Fibroblast of the conjunctiva (primary cell): ENCODE data around the gene WIPF2.

Source experiments
- DNase-seq: peaks from one replicate; pipeline ENCODE4 v3.0.0-alpha.2; 2010; ENCODE audit warnings: low read depth

Gene WIPF2

DNA sequence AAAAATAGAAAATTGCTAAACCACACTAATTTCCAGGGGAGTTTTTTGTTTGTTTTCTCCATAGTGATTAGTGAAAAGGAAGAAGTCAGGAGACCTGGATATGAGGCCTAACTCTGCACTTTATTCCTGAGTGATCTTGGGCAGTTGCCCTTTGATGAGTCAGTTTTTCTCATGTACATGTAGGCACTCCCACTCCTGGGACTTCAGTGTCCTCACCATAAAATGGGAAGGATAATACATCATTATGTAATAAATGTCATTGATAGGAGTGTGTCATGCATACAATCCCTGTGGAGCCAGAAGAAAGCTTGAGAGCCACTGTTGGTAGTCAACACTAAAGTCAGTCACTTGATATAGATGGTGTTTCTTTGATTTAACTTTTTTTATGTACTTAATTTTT is 32.5 kb downstream of the WIPF2 start:
- DNase-seq = peak; percentile 59

DNA sequence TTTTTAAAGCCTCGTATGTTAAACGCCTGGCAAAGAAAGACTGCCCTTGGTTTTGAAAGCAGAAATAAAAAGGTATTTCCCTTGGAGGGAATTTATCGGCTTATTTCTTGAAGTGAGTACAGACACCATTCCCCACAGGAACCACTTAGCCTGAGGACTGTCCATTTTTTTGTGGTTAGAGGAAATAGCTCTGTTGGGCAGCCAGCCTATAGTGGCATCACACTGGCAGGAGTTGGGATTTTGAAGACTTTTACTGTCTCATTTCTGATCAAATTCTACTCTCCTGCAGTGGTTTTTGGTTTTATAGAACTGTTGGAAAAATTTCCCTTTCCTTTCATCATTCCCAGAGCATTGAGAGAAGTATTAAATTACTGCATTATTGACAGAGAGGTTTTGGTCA is 34.5 kb downstream of the WIPF2 start:
- DNase-seq = no peak

DNA sequence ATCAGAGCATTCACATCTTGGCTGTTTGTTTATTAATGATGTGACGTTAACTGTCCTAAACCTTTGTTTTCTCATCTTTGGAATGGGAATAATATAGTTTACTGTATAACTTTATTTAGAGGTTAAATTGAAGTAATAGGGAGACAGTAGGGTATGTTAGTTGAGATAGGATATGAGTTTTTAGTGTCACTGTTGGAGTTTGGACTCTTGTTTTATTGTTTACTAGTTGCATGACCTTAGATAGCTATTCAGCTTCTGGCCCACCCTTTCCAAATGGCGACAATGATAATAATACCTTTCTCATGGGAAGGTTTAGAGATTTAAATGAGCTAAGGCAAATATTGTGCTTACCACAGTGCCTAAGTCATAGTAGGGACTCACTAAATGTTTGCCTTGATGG is 40.4 kb downstream of the WIPF2 start:
- no peak for DNase-seq

DNA sequence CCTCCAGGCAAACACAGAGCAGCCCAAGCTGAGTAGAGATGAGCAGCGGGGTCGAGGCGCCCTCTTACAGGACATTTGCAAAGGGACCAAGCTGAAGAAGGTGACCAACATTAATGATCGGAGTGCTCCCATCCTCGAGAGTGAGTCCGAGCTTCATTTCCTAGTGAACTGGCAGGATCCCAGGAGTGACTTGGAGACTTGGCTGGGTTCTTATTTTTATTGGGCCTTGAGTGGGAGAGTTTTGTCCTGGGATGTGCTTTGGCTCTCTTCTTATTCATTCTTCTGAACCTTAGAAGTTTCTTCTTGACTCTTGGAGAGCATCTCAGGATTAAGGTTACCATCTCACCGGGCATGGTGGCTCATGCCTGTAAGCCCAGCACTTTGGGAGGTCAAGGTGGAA is 41.4 kb downstream of the WIPF2 start:
- no peak for DNase-seq

DNA sequence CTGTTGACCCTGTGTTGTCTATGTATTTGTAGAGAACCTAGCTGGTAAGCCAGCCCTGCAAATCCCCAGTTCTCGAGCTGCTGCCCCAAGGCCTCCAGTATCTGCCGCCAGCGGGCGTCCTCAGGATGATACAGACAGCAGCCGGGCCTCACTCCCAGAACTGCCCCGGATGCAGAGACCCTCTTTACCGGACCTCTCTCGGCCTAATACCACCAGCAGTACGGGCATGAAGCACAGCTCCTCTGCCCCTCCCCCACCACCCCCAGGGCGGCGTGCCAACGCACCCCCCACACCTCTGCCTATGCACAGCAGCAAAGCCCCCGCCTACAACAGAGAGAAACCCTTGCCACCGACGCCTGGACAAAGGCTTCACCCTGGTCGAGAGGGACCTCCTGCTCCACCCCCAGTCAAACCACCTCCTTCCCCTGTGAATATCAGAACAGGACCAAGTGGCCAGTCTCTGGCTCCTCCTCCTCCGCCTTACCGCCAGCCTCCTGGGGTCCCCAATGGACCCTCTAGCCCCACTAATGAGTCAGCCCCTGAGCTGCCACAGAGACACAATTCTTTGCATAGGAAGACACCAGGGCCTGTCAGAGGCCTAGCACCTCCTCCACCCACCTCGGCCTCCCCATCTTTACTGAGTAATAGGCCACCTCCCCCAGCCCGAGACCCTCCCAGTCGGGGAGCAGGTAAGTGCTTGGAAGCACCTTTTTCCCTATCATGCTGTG is 45.5 kb downstream of the WIPF2 start:
- DNase-seq = no peak

DNA sequence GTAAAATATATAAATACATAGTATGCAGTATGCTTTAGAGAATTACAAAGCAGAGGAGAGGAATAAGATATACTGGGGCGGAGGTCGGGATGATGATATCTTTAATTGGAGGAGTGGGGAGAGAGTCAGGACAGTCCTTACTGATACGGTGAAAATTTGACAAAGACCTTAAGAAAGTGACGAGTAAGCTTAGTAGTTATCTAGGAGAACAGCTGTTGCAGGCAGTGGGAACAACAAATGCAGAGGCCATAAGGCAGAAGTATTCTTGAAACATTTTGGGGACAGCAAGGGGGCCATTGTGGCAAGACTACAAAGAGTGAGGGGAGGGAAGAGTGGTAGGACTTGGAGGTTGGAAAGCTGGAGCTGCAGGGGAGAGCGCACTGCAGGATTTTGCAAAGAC is 46.2 kb downstream of the WIPF2 start:
- no peak for DNase-seq

DNA sequence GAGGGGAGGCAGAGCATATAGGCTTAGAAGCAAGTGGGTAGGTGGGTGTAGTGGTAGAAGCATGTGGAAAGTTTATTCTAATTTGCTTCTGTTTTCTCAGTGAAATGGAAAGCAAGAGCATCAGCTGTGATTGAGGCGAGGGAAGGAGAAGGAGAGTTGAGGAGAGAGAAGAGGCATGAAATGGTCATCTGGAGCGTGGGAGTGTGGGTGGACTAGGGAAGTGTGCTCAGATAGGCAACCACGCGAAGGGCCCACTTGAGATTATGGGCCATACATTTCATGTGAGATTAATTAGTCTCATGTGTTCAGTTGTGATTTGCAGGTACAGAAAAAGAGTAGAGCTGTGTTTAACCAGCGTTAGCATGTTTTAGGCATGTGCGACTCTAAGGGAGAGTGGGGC is 47.8 kb downstream of the WIPF2 start:
- DNase-seq = no peak

DNA sequence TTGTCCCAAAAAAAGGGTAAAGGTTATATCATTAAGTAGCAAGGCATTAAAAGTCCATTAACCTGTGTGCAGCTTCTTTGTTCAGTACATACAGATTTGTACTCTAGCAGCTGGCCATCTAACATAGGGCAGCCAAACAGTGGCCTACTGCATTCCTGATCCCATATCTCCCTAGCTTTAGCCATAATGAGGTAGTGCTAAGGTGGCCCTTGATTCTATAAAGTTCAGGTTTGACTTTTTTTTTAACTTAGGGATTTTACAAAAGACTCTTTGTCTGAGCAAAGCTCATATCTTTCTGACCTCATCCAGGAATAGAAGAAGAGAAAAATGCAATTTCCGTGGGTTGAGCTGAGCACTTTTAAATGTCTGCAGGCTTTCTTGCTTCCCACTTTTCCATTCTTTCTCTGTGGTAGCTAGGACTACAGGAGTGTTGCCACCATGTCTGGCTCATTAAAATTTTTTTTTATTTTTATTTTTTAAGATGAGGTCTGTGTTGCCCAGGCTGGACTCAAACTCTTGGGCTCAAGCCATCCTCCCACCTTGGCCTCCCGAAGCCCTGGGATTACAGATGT is 49.1 kb downstream of the WIPF2 start:
- DNase-seq = no peak

DNA sequence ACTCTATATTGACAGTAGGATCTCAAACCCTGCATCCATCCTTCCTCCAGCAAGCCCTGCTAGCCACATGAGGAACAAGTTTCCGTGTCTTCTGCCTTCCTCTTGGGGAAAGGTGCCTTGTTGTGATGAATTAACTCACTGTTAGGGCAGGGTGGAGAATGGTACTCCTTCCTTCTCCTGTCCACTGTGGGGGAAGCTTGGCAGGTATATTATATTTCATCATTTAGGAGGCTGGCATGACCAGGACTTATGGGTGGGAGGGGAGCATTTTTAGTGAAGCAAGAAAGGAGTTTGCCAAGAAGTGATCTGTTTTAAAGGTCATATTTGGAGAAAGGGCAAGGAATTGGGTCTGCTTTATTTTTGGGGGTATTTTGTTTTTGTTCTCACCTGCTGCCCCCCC is 59.3 kb downstream of the WIPF2 start:
- DNase-seq = no peak

DNA sequence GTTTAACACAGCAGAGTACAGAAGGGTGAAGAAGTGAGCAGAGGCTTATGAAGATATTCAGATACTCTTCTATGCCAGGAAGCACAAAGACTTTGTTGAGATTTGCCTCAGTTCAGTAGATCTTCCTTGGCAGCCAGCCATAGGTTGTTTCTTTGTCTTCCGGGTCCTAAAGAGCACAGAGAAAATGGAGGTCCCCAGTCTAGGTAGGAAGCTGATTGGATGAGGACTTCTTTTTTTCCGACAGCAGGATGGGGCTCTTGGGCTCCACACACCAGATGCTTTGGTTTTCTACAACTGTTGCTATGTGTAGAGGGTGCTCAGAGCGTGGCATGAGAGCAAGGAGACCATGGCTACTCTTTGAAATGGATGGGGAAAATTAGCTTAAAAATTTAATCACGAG is 60.3 kb downstream of the WIPF2 start:
- DNase-seq = no peak

DNA sequence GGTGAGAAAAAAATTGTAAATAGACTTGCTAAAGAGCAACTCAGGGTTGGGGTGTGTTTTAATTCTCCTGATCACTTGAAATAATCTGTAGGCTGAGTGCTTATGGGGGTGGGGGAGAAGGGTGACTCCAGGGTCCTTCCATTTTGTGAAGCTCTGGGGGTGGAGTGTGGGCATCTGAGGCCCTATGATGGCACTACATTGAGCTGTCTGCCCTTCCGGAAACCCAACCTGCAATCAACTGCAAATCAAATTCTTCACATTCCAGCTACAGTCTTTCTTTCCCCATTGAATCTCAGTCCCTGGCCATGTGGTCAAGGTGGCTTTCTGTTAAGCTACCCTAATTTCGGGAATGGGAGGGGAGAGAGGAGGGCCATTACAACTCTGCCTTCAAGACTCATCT is 62.6 kb downstream of the WIPF2 start:
- no peak for DNase-seq

DNA sequence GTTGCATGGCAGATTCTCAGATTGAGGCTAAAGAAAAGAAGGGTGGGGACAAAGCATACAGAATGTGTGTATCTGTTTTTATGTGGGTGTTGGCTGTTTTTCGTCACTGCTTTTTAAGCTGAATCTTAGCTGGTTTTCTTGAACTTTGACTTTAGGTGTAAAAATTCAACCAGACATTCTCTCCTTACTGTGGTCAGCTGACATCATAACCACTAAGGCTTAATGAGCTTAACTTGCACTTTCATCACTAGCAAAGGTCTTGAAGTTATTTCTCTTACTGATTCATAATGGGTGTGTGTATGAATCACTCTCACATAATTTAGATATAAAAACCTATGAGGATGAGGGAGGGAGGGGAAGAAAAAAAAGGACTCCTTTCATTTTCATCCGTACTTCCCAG is 64.6 kb downstream of the WIPF2 start:
- peak; percentile 68 for DNase-seq

DNA sequence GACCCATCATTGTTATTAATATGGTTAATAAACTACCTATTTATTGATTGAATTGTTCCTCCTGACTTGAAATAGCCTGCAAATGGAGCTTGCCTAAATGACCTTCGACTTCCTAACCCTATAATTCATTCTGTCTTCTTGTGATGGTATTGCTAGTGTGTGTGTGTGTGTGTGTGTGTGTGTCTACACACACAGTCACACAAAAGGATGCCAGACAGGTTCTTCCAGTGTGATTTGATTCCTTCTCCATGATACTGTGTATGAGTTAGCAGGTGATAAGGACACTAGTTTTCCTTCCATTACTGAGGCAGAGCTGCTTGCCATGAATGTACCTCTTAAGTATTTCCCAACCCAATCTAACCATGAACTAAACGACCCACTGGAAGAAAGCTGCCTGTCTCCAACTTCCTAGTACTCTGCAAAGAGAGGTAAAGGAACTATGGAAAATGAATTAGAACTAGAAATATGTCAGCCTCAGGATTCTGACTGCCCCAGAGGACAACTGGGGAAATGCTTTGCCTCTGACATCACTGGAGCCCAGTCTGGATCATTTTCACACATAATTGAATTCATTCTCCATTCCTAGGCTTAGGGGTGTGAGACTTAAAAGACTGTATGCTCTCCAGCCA is 65.1 kb downstream of the WIPF2 start:
- peak; percentile 67 for DNase-seq

DNA sequence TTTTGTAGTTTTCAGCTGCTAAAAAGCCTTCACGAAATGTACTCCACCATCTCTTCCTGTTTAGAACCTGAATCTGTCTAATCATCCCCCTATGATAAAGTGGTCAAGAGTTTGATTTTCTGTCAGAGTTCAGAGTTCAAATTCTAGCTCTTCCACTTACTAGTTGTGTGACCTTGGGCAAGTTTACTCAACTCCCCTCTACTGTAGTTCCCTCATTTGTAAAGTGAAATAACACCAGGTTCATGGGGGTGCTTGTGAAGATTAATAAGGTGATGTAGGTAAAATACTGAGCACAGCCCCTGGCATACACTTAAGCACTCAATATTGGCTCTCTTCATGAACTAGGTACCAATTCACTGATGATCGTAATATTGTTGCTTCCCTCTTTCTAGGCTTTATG is 67.4 kb downstream of the WIPF2 start:
- DNase-seq = no peak

DNA sequence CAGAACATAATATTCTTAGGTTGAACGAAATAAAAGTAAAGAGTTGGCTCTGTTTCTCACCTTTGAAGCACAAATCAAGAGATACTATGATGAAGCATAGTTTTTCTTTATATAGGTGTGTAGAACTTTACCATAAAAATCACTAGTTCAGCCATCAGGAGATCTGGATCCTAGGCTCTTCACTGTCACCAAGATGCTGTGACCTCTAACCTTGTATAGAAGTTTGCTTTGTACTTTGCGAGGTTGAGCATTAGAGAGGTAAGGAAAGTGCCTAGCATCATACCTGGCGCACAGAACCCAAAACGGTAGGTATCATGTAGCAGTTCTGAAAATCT is 68.0 kb downstream of the WIPF2 start:
- DNase-seq = no peak

DNA sequence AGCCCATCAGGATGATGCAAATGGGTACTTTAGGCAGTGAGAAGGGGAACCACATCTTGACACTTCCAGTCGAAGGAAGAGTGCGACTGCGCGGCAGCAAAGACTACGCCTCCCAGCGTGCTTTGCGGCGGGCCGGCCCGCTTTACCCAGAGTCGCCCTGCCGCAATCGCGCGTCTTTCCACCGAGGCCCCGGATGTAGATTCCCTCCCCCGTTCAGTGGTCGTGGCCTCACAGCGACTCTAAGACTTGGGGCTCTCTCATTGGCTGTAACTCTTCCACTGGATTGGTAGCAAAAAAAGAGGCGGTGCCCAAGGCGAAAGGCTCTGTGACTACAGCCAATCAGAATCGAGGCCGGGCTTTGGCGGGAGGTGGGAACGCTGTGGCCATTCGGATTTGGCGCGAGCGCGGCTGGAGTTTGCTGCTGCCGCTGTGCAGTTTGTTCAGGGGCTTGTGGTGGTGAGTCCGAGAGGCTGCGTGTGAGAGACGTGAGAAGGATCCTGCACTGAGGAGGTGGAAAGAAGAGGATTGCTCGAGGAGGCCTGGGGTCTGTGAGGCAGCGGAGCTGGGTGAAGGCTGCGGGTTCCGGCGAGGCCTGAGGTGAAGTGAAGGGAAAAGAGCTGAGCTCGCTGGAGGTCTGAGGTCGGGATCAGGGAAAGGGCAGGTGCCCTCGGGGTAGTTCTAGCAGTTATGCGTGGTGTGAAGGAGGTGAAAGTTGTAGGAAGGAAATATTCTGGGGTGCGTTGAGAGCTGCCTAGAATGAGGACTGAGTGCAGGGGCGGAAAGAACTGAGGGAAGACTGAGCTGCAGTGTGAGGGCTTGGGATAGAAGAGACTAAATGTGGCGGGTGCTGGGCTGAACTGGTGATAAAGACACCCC is 68.6 kb downstream of the WIPF2 start, which contains the start of gene CDC6:
CDC6 (plus strand) TSS at position 386 of the 876 bp plus-strand sequence. CDS start 1,542 bp downstream, outside the sequence.
- DNase-seq = peak; percentile 97

DNA sequence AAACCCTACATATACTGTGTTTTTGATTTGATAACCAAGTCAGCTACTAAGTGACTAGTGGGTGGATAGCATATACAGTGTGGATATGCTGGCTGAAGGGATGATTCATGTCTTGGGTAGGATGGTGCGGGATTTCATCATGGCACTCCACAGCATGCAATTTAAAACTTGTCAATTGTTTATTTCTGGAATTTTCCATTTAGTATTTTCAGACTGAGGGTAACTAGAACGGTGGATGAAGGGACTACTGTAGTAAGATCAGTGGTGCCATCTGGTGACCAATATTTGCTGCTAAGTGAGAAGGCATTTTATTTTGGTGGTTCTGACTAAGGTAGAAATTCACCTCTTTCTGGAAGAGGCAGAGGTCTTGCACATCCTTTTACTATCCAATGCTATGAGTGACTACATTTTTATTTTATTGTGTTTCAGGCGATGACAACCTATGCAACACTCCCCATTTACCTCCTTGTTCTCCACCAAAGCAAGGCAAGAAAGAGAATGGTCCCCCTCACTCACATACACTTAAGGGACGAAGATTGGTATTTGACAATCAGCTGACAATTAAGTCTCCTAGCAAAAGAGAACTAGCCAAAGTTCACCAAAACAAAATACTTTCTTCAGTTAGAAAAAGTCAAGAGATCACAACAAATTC is 71.7 kb downstream of the WIPF2 start:
- DNase-seq = peak; percentile 94

DNA sequence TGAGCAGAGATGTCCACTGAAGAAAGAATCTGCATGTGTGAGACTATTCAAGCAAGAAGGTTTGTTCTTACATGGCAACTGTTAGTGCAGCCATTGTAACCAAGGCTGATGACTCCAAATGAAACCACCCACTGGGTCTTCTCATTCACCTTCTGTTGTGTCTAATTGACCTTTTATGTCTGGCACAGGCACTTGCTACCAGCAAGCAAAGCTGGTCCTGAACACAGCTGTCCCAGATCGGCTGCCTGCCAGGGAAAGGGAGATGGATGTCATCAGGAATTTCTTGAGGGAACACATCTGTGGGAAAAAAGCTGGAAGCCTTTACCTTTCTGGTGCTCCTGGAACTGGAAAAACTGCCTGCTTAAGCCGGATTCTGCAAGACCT is 72.2 kb downstream of the WIPF2 start:
- DNase-seq = no peak

DNA sequence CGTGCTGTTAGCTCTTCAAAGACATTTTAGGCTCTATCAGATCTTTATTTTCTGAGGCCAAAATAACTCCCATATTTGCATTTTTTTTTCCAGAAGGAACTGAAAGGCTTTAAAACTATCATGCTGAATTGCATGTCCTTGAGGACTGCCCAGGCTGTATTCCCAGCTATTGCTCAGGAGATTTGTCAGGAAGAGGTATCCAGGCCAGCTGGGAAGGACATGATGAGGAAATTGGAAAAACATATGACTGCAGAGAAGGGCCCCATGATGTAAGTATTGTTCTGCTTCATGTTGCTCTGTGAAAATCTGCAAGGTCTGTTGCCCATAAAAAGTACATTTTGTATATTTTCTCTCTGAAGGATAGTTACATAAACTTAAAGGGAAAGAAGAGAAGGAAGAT is 74.3 kb downstream of the WIPF2 start:
- DNase-seq = no peak

DNA sequence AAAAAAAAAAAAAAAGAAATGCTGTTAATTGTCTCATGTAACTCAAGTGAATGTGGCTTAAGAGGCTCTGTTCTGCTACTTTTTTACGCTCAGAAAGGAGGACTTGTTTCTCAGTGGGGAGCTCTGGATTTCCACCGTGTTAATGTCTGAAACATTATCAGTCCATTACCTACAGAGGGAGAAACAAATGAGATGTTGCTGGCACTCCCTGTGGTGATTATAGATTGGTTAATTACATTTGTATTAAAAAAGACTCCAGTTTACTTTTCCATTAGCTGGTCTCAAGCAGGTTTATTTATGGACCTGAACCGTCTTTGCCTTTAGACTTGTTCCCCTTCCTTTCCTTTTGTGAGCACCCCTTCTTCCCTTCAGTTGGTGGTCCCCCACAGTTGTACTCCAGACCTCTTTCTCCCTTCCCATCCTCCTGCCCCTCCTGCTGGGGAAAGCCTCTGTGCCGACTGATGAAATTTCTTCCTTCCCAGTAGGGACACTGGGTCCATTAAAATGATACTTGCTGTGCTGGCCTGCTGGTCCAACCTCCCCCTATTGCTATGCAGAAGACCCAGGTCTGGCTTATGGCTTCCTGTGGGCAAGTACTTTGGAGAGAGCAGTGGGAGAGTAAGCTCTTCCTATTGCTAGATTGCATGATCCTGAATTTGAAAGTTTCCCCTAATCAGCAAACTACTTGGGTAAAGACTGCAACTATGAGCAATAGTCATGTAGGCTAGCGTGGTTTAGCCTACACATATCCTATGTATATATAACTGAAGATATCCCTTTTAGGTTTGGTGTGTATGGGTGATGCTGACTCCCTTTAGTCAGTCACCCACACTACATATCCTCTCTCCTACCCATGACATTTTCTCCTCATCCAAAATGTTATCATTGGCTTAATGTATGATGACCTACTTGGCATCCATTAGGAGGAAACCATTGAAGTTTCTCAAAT is 76.7 kb downstream of the WIPF2 start:
- no peak for DNase-seq

DNA sequence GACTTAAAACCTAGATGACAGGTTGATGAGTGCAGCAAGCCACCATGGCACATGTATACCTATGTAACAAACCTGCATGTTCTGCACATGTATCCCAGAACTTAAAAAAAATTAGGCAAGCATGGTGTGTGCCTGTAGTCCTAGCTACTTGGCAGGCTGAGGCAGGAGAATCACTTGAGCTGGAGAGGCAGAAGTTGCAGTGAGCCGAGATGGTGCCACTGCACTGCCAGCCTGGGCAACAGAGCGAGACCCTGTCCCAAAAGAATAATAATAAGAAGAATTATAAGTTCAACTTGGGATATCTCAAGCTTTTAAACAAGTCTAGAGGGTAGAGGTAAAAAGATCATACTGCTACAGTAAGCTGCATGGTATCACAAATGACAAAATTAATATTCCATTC is 78.4 kb downstream of the WIPF2 start:
- DNase-seq = no peak
